Lower lobe of right lung (tissue), 2 donors: Measurements from ENCODE around the gene ZFP62. TPM values are rescaled to one million over a fixed set of nuclear protein-coding genes. Genes with fewer than 3 reads are reported as not detected.

Experiments used
- ATAC-seq, 2 donors: fragments of 200-7000 bp; cut with Tn5 transposase; one replicate each; pipeline ENCODE4 v1.9.1; 2020 to 2022; ENCODE audit warnings: mild to moderate bottlenecking in 2 of 2, moderate library complexity in 2 of 2
- DNase-seq: peaks from one replicate; pipeline ENCODE4 v3.0.0-alpha.2; 2020
- H3K27ac ChIP-seq: fragments of 200-600 bp; one replicate; pipeline ENCODE4 v1.8.0; 2022
- H3K27me3 ChIP-seq: fragments of 200-600 bp; one replicate; pipeline ENCODE4 v1.8.0; 2022; ENCODE audit warnings: low read depth
- H3K36me3 ChIP-seq: fragments of 200-600 bp; one replicate; pipeline ENCODE4 v1.8.0; 2022; ENCODE audit warnings: mild to moderate bottlenecking
- H3K4me1 ChIP-seq: fragments of 200-600 bp; one replicate; pipeline ENCODE4 v1.8.0; 2022
- H3K4me3 ChIP-seq: fragments of 200-600 bp; one replicate; pipeline ENCODE4 v1.8.0; 2022; ENCODE audit warnings: mild to moderate bottlenecking
- H3K9me3 ChIP-seq: fragments of 200-600 bp; one replicate; pipeline ENCODE4 v1.8.0; 2022
- CTCF ChIP-seq: fragments of 200-600 bp; IDR thresholded peaks from one replicate; pipeline ENCODE4 v1.8.0; 2022; ENCODE audit warnings: antibody characterized with exemption, mild to moderate bottlenecking
- intact Hi-C: fragments of 100-400 bp; cut with DNase I; formaldehyde crosslinking; loops from one replicate; pipeline ENCODE4 v1.11.0; 2022
- total RNA-seq: library from RNA; stranded (reverse); fragmentation: NEBNext Ultra II Directional; extraction: Animal tissue kit (Norgen Biotek cat#: 25700); gene quantifications from one replicate; pipeline ENCODE4 v1.2.1, GENCODE V29; 2021
- donor health status: DM: no; HTN: yes; CAD: no; lungs with severe emphysema.

ZFP62 gene
- total RNA-seq, 1 donor from 2014 or later: 28.3 TPM

- TF ChIP-seq CTCF: no peak
- H3K36me3 ChIP-seq: peaks cover 28% of the 10 kb centered on the region
- no peaks in the 10 kb centered on the region for H3K27me3 ChIP-seq
- intact Hi-C loops: no loop called here
- H3K9me3 ChIP-seq: peaks cover 9% of the 10 kb centered on the region
- no peak for ATAC-seq
- peaks cover 12% of the 10 kb centered on the region for H3K4me1 ChIP-seq
- H3K4me3 ChIP-seq: no peak overlapping the region
- DNase-seq: no peak
- H3K27ac ChIP-seq: no peak overlapping the region
These were observed 10.5 kb downstream of the ZFP62 start for GRCh38 chr5:180850434-180851078.

GRCh38 chr5:180849827-180850226, 11.2 kb downstream of the ZFP62 start:
- no peak for DNase-seq
- intact Hi-C loops: no loop called here
- ATAC-seq: no peak
- Histone ChIP-seq H3K9me3 (peaks cover 9% of the 10 kb centered on the region), H3K36me3 (peaks cover 28% of the 10 kb centered on the region), H3K27ac (no peak overlapping the region), H3K4me3 (no peak overlapping the region), H3K27me3 (no peaks in the 10 kb centered on the region), H3K4me1 (peaks cover 12% of the 10 kb centered on the region)
- TF ChIP-seq CTCF: no peak

- no peak for DNase-seq
- no peak overlapping the region for H3K27ac ChIP-seq
- H3K36me3 ChIP-seq: peaks cover 28% of the 10 kb centered on the region
- peaks cover 9% of the 10 kb centered on the region for H3K9me3 ChIP-seq
- no peak for ATAC-seq
- peaks cover 11% of the 10 kb centered on the region for H3K4me1 ChIP-seq
- H3K4me3 ChIP-seq: no peak overlapping the region
- intact Hi-C loops: no loop called here
- H3K27me3 ChIP-seq: no peaks in the 10 kb centered on the region
- no peak for TF ChIP-seq CTCF
These were observed 12.2 kb downstream of the ZFP62 start for GRCh38 chr5:180848878-180849277.

GRCh38 chr5:180848265-180848664, 12.8 kb downstream of the ZFP62 start:
- DNase-seq (no peak), ATAC-seq (no peak)
- intact Hi-C loops: no loop called here
- Histone ChIP-seq H3K4me3 (no peak overlapping the region), H3K27me3 (no peaks in the 10 kb centered on the region), H3K27ac (no peak overlapping the region), H3K9me3 (peaks cover 9% of the 10 kb centered on the region), H3K36me3 (peaks cover 28% of the 10 kb centered on the region), H3K4me1 (peaks cover 5% of the 10 kb centered on the region)
- TF ChIP-seq CTCF: no peak

GRCh38 chr5:180847026-180847425, 14.1 kb downstream of the ZFP62 start:
- H3K27me3 ChIP-seq: no peaks in the 10 kb centered on the region
- DNase-seq (no peak), ATAC-seq (no peak)
- no peaks in the 10 kb centered on the region for H3K4me1 ChIP-seq
- no peak overlapping the region for H3K4me3 ChIP-seq
- H3K27ac ChIP-seq: no peak overlapping the region
- H3K9me3 ChIP-seq: peaks cover 9% of the 10 kb centered on the region
- intact Hi-C loops: no loop called here
- peaks cover 28% of the 10 kb centered on the region for H3K36me3 ChIP-seq
- TF ChIP-seq CTCF: no peak
